ENCODE data around the gene KCND1.

The KCND1 gene

DNA sequence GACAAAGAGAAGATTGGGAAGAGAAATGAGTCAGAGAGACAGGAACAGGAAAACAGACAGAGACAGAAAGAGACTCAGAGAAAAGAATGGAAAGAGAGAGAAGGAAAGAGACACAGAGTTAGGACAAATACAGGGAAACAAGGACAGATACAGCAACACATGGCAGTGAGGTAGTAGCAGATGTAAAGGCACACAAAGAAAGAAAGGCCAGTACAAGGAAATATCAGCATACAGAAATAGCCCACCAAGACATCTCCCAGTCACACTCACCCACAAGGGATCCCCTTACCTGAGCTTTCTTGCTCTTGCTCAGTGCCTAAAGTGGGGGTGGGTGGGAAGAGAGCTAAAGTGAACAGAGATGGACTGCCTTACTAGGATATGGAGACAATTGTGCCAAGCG is 26.2 kb upstream of the KCND1 start:
- ChIA-PET CTCF (no interaction called here), POLR2A (no interaction called here)
- TF ChIP-seq ELF4 (IDR thresholded peaks at IDR 0.05) (no peak), FOXA1 (IDR thresholded peaks at IDR 0.05) (no peak), ARNT (IDR thresholded peaks at IDR 0.05) (no peak), SP1 (IDR thresholded peaks at IDR 0.05) (no peak), BHLHE40 (IDR thresholded peaks at IDR 0.05; ENCODE audit: borderline replicate concordance) (no peak), FOXM1 (IDR thresholded peaks at IDR 0.05; ENCODE audit: borderline replicate concordance) (no peak)
- no peak for DNase-seq (ENCODE audit: extremely low spot score)

DNA sequence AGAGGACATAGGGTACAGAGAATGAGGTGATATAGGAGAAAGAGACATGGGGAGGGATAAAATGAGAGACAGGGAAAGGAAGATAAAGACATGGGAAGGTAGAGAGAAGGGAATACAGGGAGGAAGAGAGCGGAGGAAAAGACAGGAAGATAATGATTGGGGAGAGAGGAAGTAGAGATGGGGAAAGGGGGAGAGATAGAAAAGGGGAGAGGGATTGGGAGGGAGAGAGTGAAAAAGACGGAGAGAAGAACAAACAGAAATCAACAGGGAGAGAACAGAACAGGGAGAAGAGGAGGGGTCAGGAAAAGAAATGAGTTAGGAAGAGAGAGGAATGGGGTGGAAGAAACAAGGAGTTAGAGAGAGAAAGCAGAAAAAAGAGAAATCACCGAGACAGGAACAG is 25.8 kb upstream of the KCND1 start:
- DNase-seq (ENCODE audit: extremely low spot score): no peak
- CTCF ChIA-PET: no interaction called here
- POLR2A ChIA-PET: no interaction called here
- TF ChIP-seq ELF4 (IDR thresholded peaks at IDR 0.05) (no peak), ZNF384 (IDR thresholded peaks at IDR 0.05) (no peak), ARNT (IDR thresholded peaks at IDR 0.05) (no peak), CTBP1 (IDR thresholded peaks at IDR 0.05; ENCODE audit: borderline replicate concordance) (no peak), FOXA1 (IDR thresholded peaks at IDR 0.05) (no peak), FOXK2 (IDR thresholded peaks at IDR 0.05) (no peak), TARDBP (IDR thresholded peaks at IDR 0.05) (no peak), SUZ12 (IDR thresholded peaks at IDR 0.05) (no peak), SP1 (IDR thresholded peaks at IDR 0.05) (no peak), HDGF (IDR thresholded peaks at IDR 0.05; ENCODE audit: borderline replicate concordance) (no peak), FOXM1 (IDR thresholded peaks at IDR 0.05; ENCODE audit: borderline replicate concordance) (no peak)

DNA sequence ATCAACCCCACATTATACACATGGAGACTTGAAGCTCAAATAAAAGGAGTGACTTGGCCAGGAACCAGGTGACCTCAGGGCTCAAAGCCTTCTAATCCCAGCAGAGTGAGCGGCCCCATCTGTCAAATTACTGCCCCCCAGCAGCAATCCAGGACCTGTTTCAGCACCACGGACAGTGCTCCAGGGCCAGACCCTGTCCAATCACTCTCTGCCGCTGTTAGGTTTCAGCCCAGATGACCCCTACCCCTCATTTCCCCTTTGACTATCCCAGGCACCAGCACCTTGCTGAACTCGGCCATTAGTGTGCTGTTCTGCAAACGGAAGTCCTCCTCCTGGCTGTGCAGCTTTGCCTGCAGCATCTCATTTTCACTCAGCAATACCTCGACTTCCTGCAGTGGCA is 25.3 kb upstream of the KCND1 start:
- TF ChIP-seq CTBP1 (IDR thresholded peaks at IDR 0.05; ENCODE audit: borderline replicate concordance) (no peak), ARNT (IDR thresholded peaks at IDR 0.05) (no peak), L3MBTL2 (conservative IDR thresholded peaks at IDR 0.05) (no peak), ELF4 (IDR thresholded peaks at IDR 0.05) (no peak)
- no peak for DNase-seq (ENCODE audit: extremely low spot score)
- ChIA-PET POLR2A (no interaction called here), CTCF (no interaction called here)

DNA sequence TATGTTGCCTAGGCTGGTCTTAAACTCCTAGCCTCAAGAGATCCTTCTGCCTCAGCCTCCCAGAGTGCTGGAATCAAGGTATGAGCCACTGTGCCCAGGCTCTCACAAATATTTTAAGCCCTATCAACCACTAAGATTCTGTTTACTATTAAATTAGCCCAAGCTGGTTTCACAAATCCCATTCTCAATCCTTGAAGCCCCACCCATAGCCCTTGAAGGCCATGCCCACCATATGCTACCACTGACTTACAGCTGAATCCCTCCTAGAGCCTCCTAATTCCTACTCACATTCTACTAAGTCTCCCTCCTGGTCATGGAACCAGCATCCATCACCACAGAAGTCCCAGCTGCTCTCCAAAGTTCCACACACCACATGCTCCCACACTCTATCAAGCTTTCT is 20.7 kb upstream of the KCND1 start:
- CTCF ChIA-PET: interaction anchor here (0.6 kb wide), 1 partner anchor 72 kb away, joined by 4 read pairs; no protein-coding TSS in a partner anchor
- no peak for DNase-seq (ENCODE audit: extremely low spot score)
- TF ChIP-seq ELF4 (IDR thresholded peaks at IDR 0.05) (no peak), FOXA1 (IDR thresholded peaks at IDR 0.05) (no peak), NFRKB (IDR thresholded peaks at IDR 0.05) (no peak), CTBP1 (IDR thresholded peaks at IDR 0.05; ENCODE audit: borderline replicate concordance) (no peak), LEF1 (IDR thresholded peaks at IDR 0.05; ENCODE audit: borderline replicate concordance) (no peak), HDGF (IDR thresholded peaks at IDR 0.05; ENCODE audit: borderline replicate concordance) (no peak), BHLHE40 (IDR thresholded peaks at IDR 0.05; ENCODE audit: borderline replicate concordance) (no peak), TARDBP (IDR thresholded peaks at IDR 0.05) (no peak), ARNT (IDR thresholded peaks at IDR 0.05) (no peak), SUZ12 (IDR thresholded peaks at IDR 0.05) (no peak), FOXK2 (IDR thresholded peaks at IDR 0.05) (no peak), FOXM1 (IDR thresholded peaks at IDR 0.05; ENCODE audit: borderline replicate concordance) (no peak), SP1 (IDR thresholded peaks at IDR 0.05) (no peak), ZNF384 (IDR thresholded peaks at IDR 0.05) (no peak), L3MBTL2 (conservative IDR thresholded peaks at IDR 0.05) (no peak)
- TF ChIP-seq, protein P1, sequence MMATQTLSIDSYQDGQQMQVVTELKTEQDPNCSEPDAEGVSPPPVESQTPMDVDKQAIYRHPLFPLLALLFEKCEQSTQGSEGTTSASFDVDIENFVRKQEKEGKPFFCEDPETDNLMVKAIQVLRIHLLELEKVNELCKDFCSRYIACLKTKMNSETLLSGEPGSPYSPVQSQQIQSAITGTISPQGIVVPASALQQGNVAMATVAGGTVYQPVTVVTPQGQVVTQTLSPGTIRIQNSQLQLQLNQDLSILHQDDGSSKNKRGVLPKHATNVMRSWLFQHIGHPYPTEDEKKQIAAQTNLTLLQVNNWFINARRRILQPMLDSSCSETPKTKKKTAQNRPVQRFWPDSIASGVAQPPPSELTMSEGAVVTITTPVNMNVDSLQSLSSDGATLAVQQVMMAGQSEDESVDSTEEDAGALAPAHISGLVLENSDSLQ (IDR thresholded peaks at IDR 0.05): no peak
- POLR2A ChIA-PET: no interaction called here

DNA sequence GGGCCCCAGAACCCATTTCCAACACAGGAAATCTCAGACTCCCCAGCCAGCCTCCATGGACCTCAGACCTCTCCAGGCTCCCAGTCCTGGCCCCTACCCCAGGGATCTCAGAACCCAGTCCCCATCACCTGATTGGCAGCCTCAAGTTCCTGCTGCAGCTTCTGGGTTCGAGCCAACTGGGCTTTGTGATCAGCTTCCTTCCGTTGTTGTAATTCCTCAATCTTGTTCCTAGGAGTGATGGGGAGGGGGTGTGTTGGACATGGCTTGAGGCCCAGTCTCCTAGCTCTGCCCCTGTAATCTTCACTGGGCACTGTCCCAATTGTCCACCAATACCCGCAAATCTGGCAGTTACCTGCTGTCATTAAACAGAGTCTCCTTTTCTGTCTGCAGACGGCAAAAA is 17.8 kb upstream of the KCND1 start:
- TF ChIP-seq BHLHE40 (IDR thresholded peaks at IDR 0.05; ENCODE audit: borderline replicate concordance) (no peak), SP1 (IDR thresholded peaks at IDR 0.05) (no peak), ARNT (IDR thresholded peaks at IDR 0.05) (no peak), LEF1 (IDR thresholded peaks at IDR 0.05; ENCODE audit: borderline replicate concordance) (no peak), HDGF (IDR thresholded peaks at IDR 0.05; ENCODE audit: borderline replicate concordance) (no peak), ZNF384 (IDR thresholded peaks at IDR 0.05) (no peak), SUZ12 (IDR thresholded peaks at IDR 0.05) (no peak), CTBP1 (IDR thresholded peaks at IDR 0.05; ENCODE audit: borderline replicate concordance) (no peak), FOXA1 (IDR thresholded peaks at IDR 0.05) (no peak), ELF4 (IDR thresholded peaks at IDR 0.05) (no peak), NFRKB (IDR thresholded peaks at IDR 0.05) (no peak), FOXM1 (IDR thresholded peaks at IDR 0.05; ENCODE audit: borderline replicate concordance) (no peak), TARDBP (IDR thresholded peaks at IDR 0.05) (no peak), L3MBTL2 (conservative IDR thresholded peaks at IDR 0.05) (no peak), FOXK2 (IDR thresholded peaks at IDR 0.05) (no peak)
- TF ChIP-seq, protein P1 (IDR thresholded peaks at IDR 0.05): no peak
- CTCF ChIA-PET: no interaction called here
- no peak for DNase-seq (ENCODE audit: extremely low spot score)
- POLR2A ChIA-PET: no interaction called here

DNA sequence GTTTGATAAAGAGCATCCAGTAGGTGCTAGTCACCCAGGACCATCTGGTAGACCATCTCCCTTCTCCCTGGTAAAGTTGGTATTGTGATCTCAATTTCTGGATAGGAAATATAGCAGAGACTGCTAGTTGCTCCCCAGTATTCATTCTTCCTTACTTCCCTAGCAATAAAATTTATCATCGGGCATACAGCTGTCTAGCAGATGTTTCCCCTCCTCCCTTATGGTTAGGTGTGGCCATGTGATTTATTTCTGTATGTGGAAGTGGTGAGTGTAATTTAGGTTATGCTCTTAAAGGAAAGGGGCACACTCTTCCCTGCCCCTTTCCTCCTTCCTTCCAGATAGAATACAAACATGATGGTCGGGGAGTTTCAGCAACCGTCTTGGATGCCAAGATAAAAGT is 12.3 kb upstream of the KCND1 start:
- CTCF ChIA-PET: no interaction called here
- POLR2A ChIA-PET: interaction anchor here (1.3 kb wide), 1 partner anchor 26 kb away, joined by 3 read pairs; no protein-coding TSS in a partner anchor
- TF ChIP-seq FOXA1 (IDR thresholded peaks at IDR 0.05) (no peak), ZNF384 (IDR thresholded peaks at IDR 0.05) (no peak), SP1 (IDR thresholded peaks at IDR 0.05) (no peak), HDGF (IDR thresholded peaks at IDR 0.05; ENCODE audit: borderline replicate concordance) (no peak), FOXK2 (IDR thresholded peaks at IDR 0.05) (no peak), SUZ12 (IDR thresholded peaks at IDR 0.05) (no peak), NFRKB (IDR thresholded peaks at IDR 0.05) (no peak), FOXM1 (IDR thresholded peaks at IDR 0.05; ENCODE audit: borderline replicate concordance) (no peak)
- TF ChIP-seq, protein P1 (IDR thresholded peaks at IDR 0.05): no peak
- DNase-seq (ENCODE audit: extremely low spot score): no peak
